ENCODE data around the gene GARS1. TPM values are rescaled to one million over a fixed set of nuclear protein-coding genes. Genes with fewer than 3 reads are reported as not detected.
A peak's percentile ranks its signal among the peaks of the same experiment; 100 is the strongest.

GARS1 gene
- total and polyA plus RNA-seq, 9 of the 15 experiments (the other 6 are each of a cell fraction or from before 2014, with no cell fraction given): 142 to 769 (median 272) TPM

GRCh38 chr7:30671793-30672465 is 77.3 kb downstream of the GARS1 start (continued):
- TF ChIP-seq RFX7 (CRISPR knock-in tag; IDR thresholded peaks at IDR 0.05): no peak
- no peak for TF ChIP-seq SMARCA5 (IDR thresholded peaks at IDR 0.05)
- no peak for TF ChIP-seq TSHZ1 (CRISPR knock-in tag; IDR thresholded peaks at IDR 0.05)
- no peak for TF ChIP-seq UBTF (IDR thresholded peaks at IDR 0.05; ENCODE audit: borderline replicate concordance in 1 of 2, low read depth in 2 of 2, low read length in 2 of 2)
- TF ChIP-seq KLF10 (CRISPR knock-in tag; IDR thresholded peaks at IDR 0.05): no peak
- TF ChIP-seq NR2F6 (CRISPR knock-in tag; IDR thresholded peaks at IDR 0.05): no peak
- 0 out of 2 replicates have a peak, but pooled peaks have one; percentile 22 for TF ChIP-seq DDX20 (tag; IDR thresholded peaks at IDR 0.05; ENCODE audit: low read depth)
- TF ChIP-seq SMAD1 (IDR thresholded peaks at IDR 0.05; ENCODE audit: low read depth, low read length, partially characterized antibody): no peak
- TF ChIP-seq ETS2 (tag; IDR thresholded peaks at IDR 0.05; ENCODE audit: borderline replicate concordance, poor library complexity, severe bottlenecking): no peak
- TF ChIP-seq ZNF143 (CRISPR knock-in tag; IDR thresholded peaks at IDR 0.05): no peak
- TF ChIP-seq PBX2 (CRISPR knock-in tag; IDR thresholded peaks at IDR 0.05; ENCODE audit: low read depth): peak; percentile 35; the same call in 1 of the 2 replicates
- peak; percentile 56; the same call in 1 of the 2 replicates for TF ChIP-seq PBX2 (tag; conservative IDR thresholded peaks at IDR 0.05; ENCODE audit: low read depth)
- TF ChIP-seq C11orf30 (IDR thresholded peaks at IDR 0.05; ENCODE audit: low read depth): no peak
- TF ChIP-seq ZFP30 (CRISPR knock-in tag; IDR thresholded peaks at IDR 0.05; ENCODE audit: borderline replicate concordance): no peak
- TF ChIP-seq ZNF146 (CRISPR knock-in tag; IDR thresholded peaks at IDR 0.05; ENCODE audit: unreplicated experiment): peak; percentile 37
- TF ChIP-seq SMAD4 (CRISPR knock-in tag; conservative IDR thresholded peaks at IDR 0.05): peak; percentile 87
- no peak for TF ChIP-seq E4F1 (CRISPR knock-in tag; IDR thresholded peaks at IDR 0.05; ENCODE audit: borderline replicate concordance)
